HCT116 (cell line): ENCODE results near the gene MEIKIN. TPM values are rescaled to one million over a fixed set of nuclear protein-coding genes. Genes with fewer than 3 reads are reported as not detected.

ENCODE experiments used
- total RNA-seq: library from RNA; stranded (reverse); gene quantifications from one replicate; pipeline ENCODE4 v1.2.1, GENCODE V29; 2021; ENCODE audit not compliant: unreplicated experiment

MEIKIN gene
- total RNA-seq, 1 experiment from 2014 or later, result not detected

Other genes with a start within 250 kb of the MEIKIN start
- gene FNIP1, start 148.6 kb downstream of the MEIKIN start, total RNA-seq, result 16.4 TPM
- gene ACSL6, start 66.0 kb upstream of the MEIKIN start, total RNA-seq, result 2.3 TPM
- gene IL3, start 115.0 kb upstream of the MEIKIN start, total RNA-seq, result not detected
- gene CSF2, start 128.1 kb upstream of the MEIKIN start, total RNA-seq, result 0.30 TPM